Peyer's patch (tissue), 4 donors: ENCODE results near the gene TRIM24.

Source experiments
- CTCF ChIP-seq, 6 experiments: fragments of 450-650 bp in 4 of 6; fragments of 200-600 bp in 2 of 6; sonication (generic) in 1 of 6; IDR thresholded peaks; one replicate each; pipeline ENCODE4 v1.5.1; 2017 to 2019; ENCODE audit warnings: antibody characterized with exemption in 6 of 6, mild to moderate bottlenecking in 3 of 6, moderate library complexity in 1 of 6
- POLR2A ChIP-seq, 2 donors: fragments of 450-650 bp; IDR thresholded peaks; one replicate each; pipeline ENCODE4 v1.5.1; 2017; ENCODE audit warnings: antibody characterized with exemption in 2 of 2, mild to moderate bottlenecking in 2 of 2, moderate library complexity in 2 of 2

- TF ChIP-seq CTCF (IDR thresholded peaks at IDR 0.05) = no peak
- TF ChIP-seq POLR2A (IDR thresholded peaks at IDR 0.05) = no peak
These were observed 103.7 kb downstream of the TRIM24 start for GRCh38 chr7:138563808-138564207.
